ENCODE data around the gene RPS6KA3. TPM values are rescaled to one million over a fixed set of nuclear protein-coding genes. Genes with fewer than 3 reads are reported as not detected.
"Not testable (repeated sequence)": the region's sequence is repeated elsewhere in the genome, so short reads cannot be mapped to it uniquely, and the experiment has no call there.

RPS6KA3 gene
- total RNA-seq, 2 donors from 2014 or later, result 13.9 to 20.5 TPM

DNA sequence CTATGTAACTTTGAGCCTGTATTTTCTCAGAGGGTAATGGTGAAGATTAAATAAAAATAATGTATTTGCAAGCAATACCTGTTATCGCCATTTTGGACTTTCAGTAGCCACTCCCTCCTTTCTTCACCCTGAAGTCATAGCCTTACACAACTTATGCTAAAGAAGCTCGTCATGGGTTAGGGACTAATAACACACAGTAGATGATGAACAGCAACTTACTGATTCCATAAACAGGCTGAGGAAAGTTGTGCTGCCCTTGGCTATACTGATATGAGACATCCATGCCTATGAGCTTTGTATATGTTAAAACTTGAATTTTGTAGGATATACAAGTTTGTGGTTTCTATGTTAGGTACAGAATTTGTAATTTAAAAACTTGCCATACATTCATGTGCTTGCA lies 93.4 kb downstream of the RPS6KA3 start:
- no peak for DNase-seq
- 83% methylated on average over 2 of the region's 2 CpGs; no CpG with 5 or more reads in 1 of the 2 experiments for WGBS, 2 experiments (ENCODE audit: insufficient coverage in 1 of 2, insufficient read length in 1 of 2)

GRCh38 chrX:20171887-20172286 lies 94.8 kb downstream of the RPS6KA3 start:
- peaks cover 20% of the 10 kb centered on the region for H3K36me3 Mint-ChIP-seq (ENCODE audit: low read depth)
- 88 to 100% methylated on average over 1 to 3 of the region's 3 CpGs for WGBS, 2 experiments (ENCODE audit: insufficient coverage in 1 of 2, insufficient read length in 1 of 2)
- no peak overlapping the region for H3K4me3 Mint-ChIP-seq
- Histone ChIP-seq H3K27ac (ENCODE audit: low read depth, low read length) (no peak overlapping the region), H3K9me3 (ENCODE audit: control insufficient read depth, low read length) (no peaks in the 10 kb centered on the region), H3K36me3 (ENCODE audit: control insufficient read depth, insufficient read depth, low read length) (peaks cover 53% of the 10 kb centered on the region), H3K9ac (ENCODE audit: extremely low read depth, low read length, poor library complexity, severe bottlenecking) (no peak overlapping the region), H3K4me1 (ENCODE audit: control insufficient read depth, insufficient read depth, low read length) (no peaks in the 10 kb centered on the region), H3K27me3 (ENCODE audit: control insufficient read depth, insufficient read depth, low read length, poor library complexity, severe bottlenecking) (no peaks in the 10 kb centered on the region), H3K4me3 (ENCODE audit: low read length) (no peak overlapping the region)
- no peak for DNase-seq
- H3K27me3 Mint-ChIP-seq (ENCODE audit: insufficient read depth), result no peaks in the 10 kb centered on the region
- H3K9me3 Mint-ChIP-seq, result peaks cover 23% of the 10 kb centered on the region
- H3K27ac Mint-ChIP-seq, result no peak overlapping the region
- TF ChIP-seq, protein P1, sequence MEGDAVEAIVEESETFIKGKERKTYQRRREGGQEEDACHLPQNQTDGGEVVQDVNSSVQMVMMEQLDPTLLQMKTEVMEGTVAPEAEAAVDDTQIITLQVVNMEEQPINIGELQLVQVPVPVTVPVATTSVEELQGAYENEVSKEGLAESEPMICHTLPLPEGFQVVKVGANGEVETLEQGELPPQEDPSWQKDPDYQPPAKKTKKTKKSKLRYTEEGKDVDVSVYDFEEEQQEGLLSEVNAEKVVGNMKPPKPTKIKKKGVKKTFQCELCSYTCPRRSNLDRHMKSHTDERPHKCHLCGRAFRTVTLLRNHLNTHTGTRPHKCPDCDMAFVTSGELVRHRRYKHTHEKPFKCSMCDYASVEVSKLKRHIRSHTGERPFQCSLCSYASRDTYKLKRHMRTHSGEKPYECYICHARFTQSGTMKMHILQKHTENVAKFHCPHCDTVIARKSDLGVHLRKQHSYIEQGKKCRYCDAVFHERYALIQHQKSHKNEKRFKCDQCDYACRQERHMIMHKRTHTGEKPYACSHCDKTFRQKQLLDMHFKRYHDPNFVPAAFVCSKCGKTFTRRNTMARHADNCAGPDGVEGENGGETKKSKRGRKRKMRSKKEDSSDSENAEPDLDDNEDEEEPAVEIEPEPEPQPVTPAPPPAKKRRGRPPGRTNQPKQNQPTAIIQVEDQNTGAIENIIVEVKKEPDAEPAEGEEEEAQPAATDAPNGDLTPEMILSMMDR (conservative IDR thresholded peaks at IDR 0.05), result no peak
- no peaks in the 10 kb centered on the region for H3K4me1 Mint-ChIP-seq

More for the DNA sequence above, 93.4 kb downstream of the RPS6KA3 start:
- Histone ChIP-seq H3K9ac (ENCODE audit: extremely low read depth, low read length, poor library complexity, severe bottlenecking) (no peak overlapping the region), H3K9me3 (ENCODE audit: control insufficient read depth, low read length) (no peaks in the 10 kb centered on the region), H3K27ac (ENCODE audit: low read depth, low read length) (no peak overlapping the region), H3K4me3 (ENCODE audit: low read length) (no peak overlapping the region), H3K4me1 (ENCODE audit: control insufficient read depth, insufficient read depth, low read length) (no peaks in the 10 kb centered on the region), H3K36me3 (ENCODE audit: control insufficient read depth, insufficient read depth, low read length) (peaks cover 51% of the 10 kb centered on the region), H3K27me3 (ENCODE audit: control insufficient read depth, insufficient read depth, low read length, poor library complexity, severe bottlenecking) (no peaks in the 10 kb centered on the region)
- peaks cover 15% of the 10 kb centered on the region for H3K36me3 Mint-ChIP-seq (ENCODE audit: low read depth)
- H3K4me1 Mint-ChIP-seq, result no peaks in the 10 kb centered on the region
- no peak overlapping the region for H3K4me3 Mint-ChIP-seq
- H3K27ac Mint-ChIP-seq, result no peak overlapping the region
- peaks cover 19% of the 10 kb centered on the region for H3K9me3 Mint-ChIP-seq
- H3K27me3 Mint-ChIP-seq (ENCODE audit: insufficient read depth), result no peaks in the 10 kb centered on the region
- TF ChIP-seq, protein P1 (conservative IDR thresholded peaks at IDR 0.05), result no peak

GRCh38 chrX:20162516-20162915 lies 104.2 kb downstream of the RPS6KA3 start:
- DNase-seq; H3K27me3 ChIP-seq (ENCODE audit: control insufficient read depth, insufficient read depth, low read length, poor library complexity, severe bottlenecking); H3K27ac ChIP-seq (ENCODE audit: low read depth, low read length); H3K4me1 ChIP-seq (ENCODE audit: control insufficient read depth, insufficient read depth, low read length); H3K9ac ChIP-seq (ENCODE audit: extremely low read depth, low read length, poor library complexity, severe bottlenecking); H3K4me1 Mint-ChIP-seq; H3K27ac Mint-ChIP-seq; H3K4me3 Mint-ChIP-seq; H3K4me3 ChIP-seq (ENCODE audit: low read length); H3K27me3 Mint-ChIP-seq (ENCODE audit: insufficient read depth); H3K9me3 ChIP-seq (ENCODE audit: control insufficient read depth, low read length): not testable (repeated sequence)
- Mint-ChIP-seq H3K9me3 (peaks cover 22% of the 10 kb centered on the region), H3K36me3 (ENCODE audit: low read depth) (peaks cover 24% of the 10 kb centered on the region)
- peaks cover 36% of the 10 kb centered on the region for H3K36me3 ChIP-seq (ENCODE audit: control insufficient read depth, insufficient read depth, low read length)

- Mint-ChIP-seq H3K9me3 (peaks cover 34% of the 10 kb centered on the region), H3K4me3 (no peak overlapping the region), H3K36me3 (ENCODE audit: low read depth) (peaks cover 19% of the 10 kb centered on the region), H3K27ac (no peak overlapping the region), H3K4me1 (peaks cover 3% of the 10 kb centered on the region), H3K27me3 (ENCODE audit: insufficient read depth) (no peaks in the 10 kb centered on the region)
- no peak overlapping the region for H3K27ac ChIP-seq (ENCODE audit: low read depth, low read length)
- DNase-seq, result no peak
- WGBS, 2 experiments (ENCODE audit: insufficient coverage in 1 of 2, insufficient read length in 1 of 2), result 97 to 100% methylated on average over 2 to 4 of the region's 4 CpGs
- H3K27me3 ChIP-seq (ENCODE audit: control insufficient read depth, insufficient read depth, low read length, poor library complexity, severe bottlenecking), result no peaks in the 10 kb centered on the region
- no peaks in the 10 kb centered on the region for H3K9me3 ChIP-seq (ENCODE audit: control insufficient read depth, low read length)
- H3K36me3 ChIP-seq (ENCODE audit: control insufficient read depth, insufficient read depth, low read length), result peaks cover 42% of the 10 kb centered on the region
- H3K4me3 ChIP-seq (ENCODE audit: low read length), result no peak overlapping the region
- no peak overlapping the region for H3K9ac ChIP-seq (ENCODE audit: extremely low read depth, low read length, poor library complexity, severe bottlenecking)
- no peaks in the 10 kb centered on the region for H3K4me1 ChIP-seq (ENCODE audit: control insufficient read depth, insufficient read depth, low read length)
- TF ChIP-seq, protein P1 (conservative IDR thresholded peaks at IDR 0.05), result no peak
Measured at GRCh38 chrX:20159797-20160385, 106.8 kb downstream of the RPS6KA3 start.

Measured in endodermal cell (in vitro differentiated cells).